Ureter (tissue), 1 donor: ENCODE measurements around the gene ATF7. TPM values are rescaled to one million over a fixed set of nuclear protein-coding genes. Genes with fewer than 3 reads are reported as not detected.

Experiments
- total RNA-seq: library from RNA; stranded (reverse); gene quantifications from one replicate; pipeline ENCODE4 v1.2.4, GENCODE V29; 2023
- donor health status: DM: yes; HTN: yes; CAD: no.

The ATF7 gene
- total RNA-seq, 1 donor from 2014 or later: 58.3 TPM

Other genes with a start within 250 kb of the ATF7 start
- 104 TPM for gene SP1, start 246.2 kb downstream of the ATF7 start, total RNA-seq
- not detected for gene AMHR2, start 202.5 kb downstream of the ATF7 start, total RNA-seq
- gene PRR13, start 184.6 kb downstream of the ATF7 start, total RNA-seq: 210 TPM
- gene PCBP2, start 174.3 kb downstream of the ATF7 start, total RNA-seq: 675 TPM
- 19.9 TPM for gene MAP3K12, start 126.9 kb downstream of the ATF7 start, total RNA-seq
- 38.3 TPM for gene TARBP2, start 125.1 kb downstream of the ATF7 start, total RNA-seq
- not detected for gene NPFF, start 118.9 kb downstream of the ATF7 start, total RNA-seq
- 341 TPM for gene ATP5MC2, start 49.7 kb upstream of the ATF7 start, total RNA-seq
- gene CALCOCO1, start 101.1 kb upstream of the ATF7 start, total RNA-seq: 111 TPM
- not detected for gene CISTR, start 125.6 kb upstream of the ATF7 start, total RNA-seq